PC-9 (cell line): ENCODE data around the gene ARSG.

Source experiments
- EZH2 ChIP-seq: fragments of 200-600 bp; sonication (generic); IDR thresholded peaks from 2 replicates; pipeline ENCODE4 v1.8.0; 2017; ENCODE audit warnings: antibody characterized with exemption, low read depth
- TF ChIP-seq, protein P1 (sequence below): fragments of 200-600 bp; sonication (generic); conservative IDR thresholded peaks from 2 replicates; pipeline ENCODE4 v1.6.1; 2017; ENCODE audit warnings: mixed run types, antibody characterized with exemption, mild to moderate bottlenecking, moderate library complexity

DNA sequence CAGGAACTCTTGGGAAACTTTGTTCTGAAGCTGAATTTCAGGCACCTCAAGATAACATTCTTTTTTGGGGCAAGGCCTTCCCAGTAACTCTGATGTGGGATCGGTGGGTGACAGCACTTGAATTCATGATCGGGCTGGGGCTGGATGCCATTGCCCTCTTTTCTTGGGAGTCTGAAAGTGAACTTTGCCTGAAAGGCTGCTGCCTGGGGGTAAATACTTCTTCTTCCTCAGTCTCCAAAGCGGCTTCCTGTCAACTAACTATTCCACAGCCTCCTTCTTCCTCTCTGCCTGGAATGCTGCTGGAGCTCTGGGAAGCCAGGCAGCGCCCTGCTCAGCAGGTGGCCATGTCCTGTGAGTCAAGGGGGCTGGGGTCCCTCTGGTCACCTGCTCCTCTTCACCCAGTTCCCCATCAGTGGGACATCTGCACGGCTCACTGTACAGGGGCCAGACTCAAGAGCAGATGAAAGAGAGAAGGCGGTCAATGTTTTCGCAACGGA is 86.5 kb downstream of the ARSG start:
- TF ChIP-seq, protein P1, sequence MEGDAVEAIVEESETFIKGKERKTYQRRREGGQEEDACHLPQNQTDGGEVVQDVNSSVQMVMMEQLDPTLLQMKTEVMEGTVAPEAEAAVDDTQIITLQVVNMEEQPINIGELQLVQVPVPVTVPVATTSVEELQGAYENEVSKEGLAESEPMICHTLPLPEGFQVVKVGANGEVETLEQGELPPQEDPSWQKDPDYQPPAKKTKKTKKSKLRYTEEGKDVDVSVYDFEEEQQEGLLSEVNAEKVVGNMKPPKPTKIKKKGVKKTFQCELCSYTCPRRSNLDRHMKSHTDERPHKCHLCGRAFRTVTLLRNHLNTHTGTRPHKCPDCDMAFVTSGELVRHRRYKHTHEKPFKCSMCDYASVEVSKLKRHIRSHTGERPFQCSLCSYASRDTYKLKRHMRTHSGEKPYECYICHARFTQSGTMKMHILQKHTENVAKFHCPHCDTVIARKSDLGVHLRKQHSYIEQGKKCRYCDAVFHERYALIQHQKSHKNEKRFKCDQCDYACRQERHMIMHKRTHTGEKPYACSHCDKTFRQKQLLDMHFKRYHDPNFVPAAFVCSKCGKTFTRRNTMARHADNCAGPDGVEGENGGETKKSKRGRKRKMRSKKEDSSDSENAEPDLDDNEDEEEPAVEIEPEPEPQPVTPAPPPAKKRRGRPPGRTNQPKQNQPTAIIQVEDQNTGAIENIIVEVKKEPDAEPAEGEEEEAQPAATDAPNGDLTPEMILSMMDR = no peak
- no peak for TF ChIP-seq EZH2
